Activated B cell treated with CpG ODN at 0.5 μM for 24 hours (primary cell): ENCODE data around the gene FAM53C. TPM values are rescaled to one million over a fixed set of nuclear protein-coding genes. Genes with fewer than 3 reads are reported as not detected.

Source experiments
- ATAC-seq: fragments of 200-7000 bp; cut with Tn5 transposase; one replicate; pipeline ENCODE4 v1.10.0; 2021; ENCODE audit warnings: low read depth, mild to moderate bottlenecking, moderate library complexity
- CTCF ChIA-PET: fragments of 350-600 bp; sonication (Branson Sonifier 250); formaldehyde crosslinking; loops from one replicate; lab custom pipeline; 2021; ENCODE audit warnings: antibody characterized with exemption; lab: Charles Lee
- POLR2A ChIA-PET: fragments of 350-600 bp; sonication (Branson Sonifier 250); formaldehyde crosslinking; loops from one replicate; lab custom pipeline; 2021; ENCODE audit warnings: antibody characterized with exemption; lab: Charles Lee
- DNase-seq: peaks from one replicate; pipeline ENCODE4 v3.0.0; 2022
- H3K27ac Mint-ChIP-seq: one replicate; pipeline ENCODE4 v1.8.0; 2020; ENCODE audit warnings: mixed read lengths
- H3K27me3 Mint-ChIP-seq: one replicate; pipeline ENCODE4 v1.8.0; 2021; ENCODE audit warnings: mixed read lengths
- H3K36me3 Mint-ChIP-seq: one replicate; pipeline ENCODE4 v1.8.0; 2021; ENCODE audit warnings: low read depth, mixed read lengths
- H3K4me1 Mint-ChIP-seq: one replicate; pipeline ENCODE4 v1.8.0; 2021; ENCODE audit warnings: mixed read lengths
- H3K4me3 Mint-ChIP-seq: one replicate; pipeline ENCODE4 v1.8.0; 2020; ENCODE audit warnings: mild to moderate bottlenecking, mixed read lengths
- H3K9me3 Mint-ChIP-seq: one replicate; pipeline ENCODE4 v1.8.0; 2020; ENCODE audit warnings: mixed read lengths
- CTCF ChIP-seq: fragments of 200-600 bp; IDR thresholded peaks from one replicate; pipeline ENCODE4 v1.8.0; 2022; ENCODE audit warnings: antibody characterized with exemption, mild to moderate bottlenecking
- intact Hi-C: fragments of 100-400 bp; cut with micrococcal nuclease; formaldehyde crosslinking; loops from one replicate; pipeline ENCODE4 v1.15.1; 2024
- total RNA-seq: library from RNA; stranded (reverse); gene quantifications from 2 replicates; pipeline ENCODE4 v1.2.3, GENCODE V29; 2022

FAM53C gene
- total RNA-seq, 1 donor from 2014 or later: 24.9 TPM

GRCh38 chr5:138340008-138340407, 1.9 kb downstream of the FAM53C start:
- peaks cover 38% of the 10 kb centered on the region for H3K36me3 Mint-ChIP-seq
- no peak for TF ChIP-seq CTCF
- no peaks in the 10 kb centered on the region for H3K9me3 Mint-ChIP-seq
- no peaks in the 10 kb centered on the region for H3K27me3 Mint-ChIP-seq
- ATAC-seq (no peak), DNase-seq (no peak)
- H3K4me3 Mint-ChIP-seq: peak overlapping the region; percentile 90
- ChIA-PET CTCF (interaction anchor here (7.8 kb wide), 1 partner anchor 12 kb away, joined by 134 read pairs; the partner anchor contains the start of gene KDM3B), POLR2A (interaction anchor here (13.1 kb wide), 1 partner anchor 11 kb away, joined by 322 read pairs; the partner anchor contains the start of gene KDM3B)
- peak overlapping the region; percentile 94 for H3K27ac Mint-ChIP-seq
- intact Hi-C loops: no loop called here
- H3K4me1 Mint-ChIP-seq: peaks cover 37% of the 10 kb centered on the region

- intact Hi-C loops: no loop called here
- Mint-ChIP-seq H3K27me3 (no peaks in the 10 kb centered on the region), H3K9me3 (no peaks in the 10 kb centered on the region), H3K4me3 (no peak overlapping the region), H3K27ac (no peak overlapping the region), H3K4me1 (peaks cover 15% of the 10 kb centered on the region), H3K36me3 (peaks cover 72% of the 10 kb centered on the region)
- CTCF ChIA-PET: no interaction called here
- no peak for ATAC-seq
- no peak for DNase-seq
- POLR2A ChIA-PET: no interaction called here
- TF ChIP-seq CTCF: no peak
Measured at GRCh38 chr5:138344887-138345622, 7.0 kb downstream of the FAM53C start.

DNA sequence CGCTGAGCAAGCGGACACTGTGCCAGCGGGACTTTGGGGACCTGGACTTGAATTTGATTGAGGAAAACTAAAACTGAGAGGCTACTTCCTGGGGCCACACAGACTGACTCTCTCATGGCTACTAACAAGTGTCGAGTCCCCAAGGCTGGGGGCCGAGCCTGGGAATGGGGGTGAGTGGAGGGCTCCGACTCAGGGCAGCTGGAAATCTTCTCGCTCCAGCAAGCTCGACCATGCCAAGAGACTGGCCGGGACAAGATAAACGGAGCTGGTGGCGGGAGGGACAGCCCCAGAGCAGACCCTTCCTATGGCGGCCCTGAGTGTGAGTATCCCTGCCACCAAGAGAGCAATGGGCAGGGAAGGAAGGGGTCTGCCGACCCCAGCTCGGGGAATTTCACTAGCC, 8.8 kb downstream of the FAM53C start:
- no peak overlapping the region for H3K27ac Mint-ChIP-seq

DNA sequence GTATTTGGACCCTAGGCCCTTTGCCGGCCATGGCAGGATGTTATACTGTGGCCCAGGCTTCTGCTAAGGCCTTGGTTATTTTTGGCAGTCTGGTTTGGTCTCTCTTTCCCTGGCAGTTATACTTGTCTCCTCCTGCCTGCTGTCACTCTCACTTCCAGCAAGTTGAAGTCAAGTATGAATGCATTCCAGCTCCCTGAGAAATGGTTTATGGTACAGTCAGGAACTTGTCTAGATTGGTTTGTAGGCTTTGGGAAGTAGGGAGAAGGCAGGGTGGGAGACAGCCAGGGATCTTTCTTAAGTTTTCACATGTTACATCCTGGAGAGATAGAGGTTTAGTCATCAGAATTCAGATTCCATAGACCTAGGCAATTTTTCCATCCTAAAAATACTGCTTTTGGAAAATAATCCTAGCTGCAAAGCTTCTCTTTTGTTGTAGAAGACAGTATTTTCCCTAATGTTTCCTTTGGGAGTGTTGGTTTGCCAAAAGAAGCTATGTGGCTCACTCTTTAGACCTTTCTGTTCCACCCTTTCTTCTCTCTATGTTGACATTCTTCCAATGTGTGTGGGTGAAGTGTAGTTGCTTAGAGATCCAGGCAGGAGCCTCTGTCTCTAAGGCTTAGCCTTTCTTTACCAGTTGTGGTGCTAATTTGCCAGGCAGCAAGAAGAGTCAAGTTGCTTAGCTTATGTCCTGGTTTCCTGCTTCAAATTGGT, 11.9 kb downstream of the FAM53C start:
- Mint-ChIP-seq H3K4me1 (peaks cover 32% of the 10 kb centered on the region), H3K4me3 (no peak overlapping the region), H3K36me3 (peaks cover 49% of the 10 kb centered on the region), H3K27ac (peak overlapping the region; percentile 57), H3K27me3 (no peaks in the 10 kb centered on the region), H3K9me3 (peaks cover 4% of the 10 kb centered on the region)
- ATAC-seq (no peak), DNase-seq (no peak)
- no peak for TF ChIP-seq CTCF
- intact Hi-C loops: loop anchor here (10.0 kb wide), 1 partner anchor 945 kb away; the partner anchor contains the start of gene MATR3
- ChIA-PET CTCF (interaction anchor here (5.8 kb wide), 1 partner anchor 10 kb away, joined by 134 read pairs; the partner anchor contains the start of gene FAM53C), POLR2A (interaction anchor here (11.1 kb wide), 1 partner anchor 13 kb away, joined by 322 read pairs; the partner anchor contains the start of genes CDC25C and FAM53C)

More for the DNA sequence above, 8.8 kb downstream of the FAM53C start:
- peaks cover 2% of the 10 kb centered on the region for H3K9me3 Mint-ChIP-seq
- POLR2A ChIA-PET: interaction anchor here (11.1 kb wide), 1 partner anchor 10 kb away, joined by 322 read pairs; the partner anchor contains the start of genes CDC25C and FAM53C
- TF ChIP-seq CTCF: no peak
- CTCF ChIA-PET: no interaction called here
- no peaks in the 10 kb centered on the region for H3K27me3 Mint-ChIP-seq
- no peak overlapping the region for H3K4me3 Mint-ChIP-seq
- ATAC-seq (no peak), DNase-seq (no peak)
- peaks cover 60% of the 10 kb centered on the region for H3K36me3 Mint-ChIP-seq
- peaks cover 13% of the 10 kb centered on the region for H3K4me1 Mint-ChIP-seq
- intact Hi-C loops: no loop called here
